ENCODE measurements around the gene USP30.
"Not testable (repeated sequence)": the region's sequence is repeated elsewhere in the genome, so short reads cannot be mapped to it uniquely, and the experiment has no call there.

Gene USP30

GRCh38 chr12:109052414-109053323 is at the start of gene USP30:
TSS of gene USP30 (plus strand) at chr12:109052576. CDS start at chr12:109052679, 103 bp downstream.
- DNase-seq, result peak; percentile 84

- no peak for DNase-seq
Observed at GRCh38 chr12:109004017-109004416, 48.4 kb upstream of the USP30 start.

- DNase-seq, result no peak
Observed at GRCh38 chr12:109009766-109010165, 42.6 kb upstream of the USP30 start.

GRCh38 chr12:109010259-109010658 is 42.1 kb upstream of the USP30 start:
- DNase-seq, result no peak

GRCh38 chr12:109014984-109015765 is 37.2 kb upstream of the USP30 start:
- no peak for DNase-seq

- DNase-seq, result no peak
Observed at GRCh38 chr12:109016016-109016415, 36.4 kb upstream of the USP30 start.

- DNase-seq, result no peak
Observed at GRCh38 chr12:109016978-109017377, 35.4 kb upstream of the USP30 start.

- DNase-seq, result no peak
Observed at GRCh38 chr12:109018296-109018695, 34.1 kb upstream of the USP30 start.

GRCh38 chr12:109020146-109020795 is 32.1 kb upstream of the USP30 start:
- DNase-seq, result no peak

GRCh38 chr12:109020796-109021380 is 31.5 kb upstream of the USP30 start, which contains the start of gene SVOP:
TSS of gene SVOP (minus strand) at chr12:109021068. CDS start at chr12:109020868, 200 bp downstream.
- DNase-seq, result peak; percentile 22

- no peak for DNase-seq
Observed at GRCh38 chr12:109027767-109028166, 24.6 kb upstream of the USP30 start.

GRCh38 chr12:109028624-109029023 is 23.8 kb upstream of the USP30 start:
- not testable (repeated sequence) for DNase-seq

- no peak for DNase-seq
Observed at GRCh38 chr12:109029411-109029810, 23.0 kb upstream of the USP30 start.

GRCh38 chr12:109033239-109034196 is 18.9 kb upstream of the USP30 start:
- no peak for DNase-seq

- DNase-seq, result no peak
Observed at GRCh38 chr12:109036975-109037374, 15.4 kb upstream of the USP30 start.

GRCh38 chr12:109044241-109044640 is 8.1 kb upstream of the USP30 start:
- no peak for DNase-seq

- DNase-seq, result no peak
Observed at GRCh38 chr12:109047081-109047805, 5.1 kb upstream of the USP30 start.

- not testable (repeated sequence) for DNase-seq
Observed at GRCh38 chr12:109048706-109049105, 3.7 kb upstream of the USP30 start.

- DNase-seq, result not testable (repeated sequence)
Observed at GRCh38 chr12:109049794-109050193, 2.6 kb upstream of the USP30 start.

GRCh38 chr12:109052097-109052413 is 321 bp upstream of the USP30 start:
- no peak for DNase-seq
